A549 (cell line): Measurements from ENCODE around the gene FGF4. TPM values are rescaled to one million over a fixed set of nuclear protein-coding genes. Genes with fewer than 3 reads are reported as not detected.

ENCODE experiments used
- ATAC-seq, 2 experiments: fragments of 200-7000 bp in 1 of 2; fragments of >200 bp in 1 of 2; cut with Nextera tagmentation in 1 of 2; cut with Tn5 transposase in 1 of 2; 3 replicates each; pipeline versions ENCODE4 v1.8.0 to v1.9.1; 2018 to 2020; ENCODE audit warnings: mild to moderate bottlenecking in 1 of 2, moderate library complexity in 1 of 2
- CTCF ChIA-PET: fragments of 300-600 bp; sonication (Branson Sonifier 250); formaldehyde crosslinking; extraction: SDS; loops from one replicate; lab custom pipeline; 2021; ENCODE audit warnings: antibody characterized with exemption, inconsistent platforms; lab: Yijun Ruan, JAX
- POLR2A ChIA-PET: fragments of 350-600 bp; formaldehyde crosslinking; extraction: SDS; loops from one replicate; lab custom pipeline; 2021; ENCODE audit warnings: antibody characterized with exemption, inconsistent platforms; lab: Yijun Ruan, JAX
- DNase-seq, 2 experiments: peaks; one replicate each; pipeline versions ENCODE4 v3.0.0 to v3.0.0-alpha.2; 2011 to 2016; ENCODE audit warnings: low read depth in 1 of 2, low spot score in 1 of 2
- FAIRE-seq: peaks from 2 replicates; lab custom pipeline; 2011; peaks lifted over from hg19 to GRCh38; lab: Jason Lieb, UNC
- H3K27ac ChIP-seq, 2 experiments: fragments of >200 bp; sonication (Bioruptor Twin); formaldehyde crosslinking; 3 replicates each; pipeline ENCODE4 v1.5.1; 2016 to 2017
- H3K4me1 ChIP-seq: fragments of >200 bp; sonication (Bioruptor Twin); formaldehyde crosslinking; 3 replicates; pipeline ENCODE4 v1.6.1; 2016
- H3K4me2 ChIP-seq: fragments of >200 bp; sonication (Bioruptor Twin); formaldehyde crosslinking; 3 replicates; pipeline ENCODE4 v1.6.1; 2016
- H3K4me3 ChIP-seq: fragments of >200 bp; sonication (Bioruptor Twin); formaldehyde crosslinking; 3 replicates; pipeline ENCODE4 v1.5.1; 2016
- H3K9me3 ChIP-seq: fragments of >200 bp; sonication (Bioruptor Twin); formaldehyde crosslinking; 3 replicates; pipeline ENCODE4 v1.6.1; 2016
- ATOH8 ChIP-seq: fragments of 250-450 bp; sonication (Bioruptor Pico); IDR thresholded peaks from 2 replicates; pipeline ENCODE4 v1.5.0; 2020; ENCODE audit warnings: low read depth, mild to moderate bottlenecking, moderate library complexity
- CBX2 ChIP-seq: fragments of 200-600 bp; sonication (generic); IDR thresholded peaks from 2 replicates; pipeline ENCODE4 v1.6.1; 2016; ENCODE audit warnings: low read depth, mild to moderate bottlenecking, borderline replicate concordance
- CBX8 ChIP-seq: fragments of 200-600 bp; sonication (generic); IDR thresholded peaks from 2 replicates; pipeline ENCODE4 v1.6.1; 2016
- CEBPB ChIP-seq, 2 experiments: fragments of >200 bp in 1 of 2; sonication (Bioruptor Twin) in 1 of 2; formaldehyde crosslinking in 1 of 2; IDR thresholded peaks; 2 replicates each; pipeline ENCODE4 v1.6.1; 2012 to 2016
- CHD4 ChIP-seq: fragments of 200-600 bp; sonication (generic); IDR thresholded peaks from 2 replicates; pipeline ENCODE4 v1.6.1; 2016; ENCODE audit warnings: antibody characterized with exemption, mild to moderate bottlenecking, borderline replicate concordance
- E2F6 ChIP-seq: IDR thresholded peaks from 2 replicates; pipeline ENCODE4 v1.6.1; 2012; ENCODE audit warnings: low read depth, borderline replicate concordance
- EHF ChIP-seq: fragments of 250-450 bp; sonication (Bioruptor Pico); IDR thresholded peaks from 2 replicates; pipeline ENCODE4 v1.5.0; 2020; ENCODE audit warnings: mild to moderate bottlenecking
- EHMT2 ChIP-seq: fragments of 200-600 bp; sonication (generic); IDR thresholded peaks from 2 replicates; pipeline ENCODE4 v1.6.1; 2016; ENCODE audit warnings: antibody characterized with exemption, low read depth, mild to moderate bottlenecking, moderate library complexity
- EP300 ChIP-seq, 2 experiments: fragments of >200 bp; sonication (Bioruptor Twin); formaldehyde crosslinking; IDR thresholded peaks; 2 replicates in 1 of 2; 3 replicates in 1 of 2; pipeline ENCODE4 v1.6.1; 2016 to 2017
- FOSB ChIP-seq: fragments of 250-450 bp; sonication (Bioruptor Pico); IDR thresholded peaks from 2 replicates; pipeline ENCODE4 v1.5.0; 2020; ENCODE audit warnings: mild to moderate bottlenecking, moderate library complexity
- FOSL2 ChIP-seq, 2 experiments: fragments of 450-650 bp in 1 of 2; fragments of >200 bp in 1 of 2; sonication (Bioruptor Twin) in 1 of 2; formaldehyde crosslinking; IDR thresholded peaks; 2 replicates each; pipeline versions ENCODE4 v1.5.0 to v1.6.1; 2016 to 2020; ENCODE audit warnings: mild to moderate bottlenecking in 1 of 2, moderate library complexity in 1 of 2
- FOXS1 ChIP-seq: fragments of 250-450 bp; sonication (Bioruptor Pico); IDR thresholded peaks from 2 replicates; pipeline ENCODE4 v1.5.0; 2020; ENCODE audit warnings: mild to moderate bottlenecking, moderate library complexity
- HDAC2 ChIP-seq: fragments of 200-600 bp; sonication (generic); IDR thresholded peaks from 2 replicates; pipeline ENCODE4 v1.6.1; 2016
- HOXB5 ChIP-seq: fragments of 250-450 bp; sonication (Bioruptor Pico); IDR thresholded peaks from 2 replicates; pipeline ENCODE4 v1.5.0; 2020; ENCODE audit warnings: mild to moderate bottlenecking, moderate library complexity
- KDM5A ChIP-seq: fragments of 200-600 bp; sonication (generic); IDR thresholded peaks from 2 replicates; pipeline ENCODE4 v1.6.1; 2016; ENCODE audit warnings: antibody characterized with exemption, mild to moderate bottlenecking
- MAFK ChIP-seq: fragments of 450-650 bp; IDR thresholded peaks from 2 replicates; pipeline ENCODE4 v1.6.1; 2014; ENCODE audit not compliant: partially characterized antibody
- MAX ChIP-seq: IDR thresholded peaks from 2 replicates; pipeline ENCODE4 v1.6.1; 2012
- MYC ChIP-seq: IDR thresholded peaks from 2 replicates; pipeline ENCODE4 v1.6.1; 2012; ENCODE audit warnings: mild to moderate bottlenecking, inconsistent platforms, low read length, improper control_type of control experiment, borderline replicate concordance
- NFE2L2 ChIP-seq: fragments of 150-350 bp; conservative IDR thresholded peaks from 2 replicates; pipeline ENCODE4 v1.6.1; 2014; ENCODE audit warnings: low read length
- NR3C1 ChIP-seq: fragments of >200 bp; sonication (Bioruptor Twin); formaldehyde crosslinking; IDR thresholded peaks from 3 replicates; pipeline ENCODE4 v1.6.1; 2017
- PBX3 ChIP-seq: IDR thresholded peaks from 2 replicates; pipeline ENCODE4 v1.6.1; 2012
- PHF8 ChIP-seq: fragments of 200-600 bp; sonication (generic); IDR thresholded peaks from 2 replicates; pipeline ENCODE4 v1.6.1; 2016; ENCODE audit warnings: low read depth, mild to moderate bottlenecking, antibody characterized with exemption, moderate library complexity, borderline replicate concordance
- POLR2A ChIP-seq: IDR thresholded peaks from 2 replicates; pipeline ENCODE4 v1.6.1; 2012; ENCODE audit warnings: mild to moderate bottlenecking, low read length
- RFX5 ChIP-seq: fragments of 450-650 bp; IDR thresholded peaks from 2 replicates; pipeline ENCODE4 v1.7.1; 2014; ENCODE audit warnings: antibody characterized with exemption, mild to moderate bottlenecking, moderate library complexity
- SMC3 ChIP-seq: fragments of >200 bp; sonication (Bioruptor Twin); formaldehyde crosslinking; IDR thresholded peaks from 3 replicates; pipeline ENCODE4 v1.6.1; 2018; ENCODE audit warnings: inconsistent platforms
- TFCP2L1 ChIP-seq: fragments of 250-450 bp; sonication (Bioruptor Pico); IDR thresholded peaks from 2 replicates; pipeline ENCODE4 v1.5.0; 2021; ENCODE audit warnings: mild to moderate bottlenecking
- TP53 ChIP-seq: fragments of 250-450 bp; sonication (Bioruptor Pico); IDR thresholded peaks from 2 replicates; pipeline ENCODE4 v1.5.0; 2021; ENCODE audit warnings: mild to moderate bottlenecking, moderate library complexity
- WGBS: methylation state at CpG from one replicate; pipeline ENCODE4 v1.1.6; 2017; ENCODE audit errors: missing lambda C conversion rate; 5-methylcytosine and 5-hydroxymethylcytosine counted together
- polyA plus RNA-seq, 4 experiments: library from polyadenylated mRNA; depleted of rRNA in 3 of 4; stranded (reverse); fragments of >200 nt; fragmentation: RNase III in 1 of 4; extraction: RNeasy Plus Mini Kit Qiagen cat#74134 plus additional on column Dnase treatment in 1 of 4; gene quantifications; 2 replicates in 3 of 4; 3 replicates in 1 of 4; pipeline ENCODE4 v1.2.3, GENCODE V29; 2011 to 2017

FGF4 gene
- polyA plus RNA-seq, 2 of the 4 experiments (the other 2 are of a cell fraction), result not detected

GRCh38 chr11:69811431-69811830, 36.3 kb upstream of the FGF4 start (continued):
- TF ChIP-seq ATOH8 (CRISPR knock-in tag) (no peak), KDM5A (no peak)

GRCh38 chr11:69810289-69811118, 35.4 kb upstream of the FGF4 start:
- ChIA-PET POLR2A (no interaction called here), CTCF (interaction anchor here (0.7 to 1.2 kb wide), 3 partner anchors 9 to 13 kb away, joined by 3 to 4 read pairs (median 3); no protein-coding TSS in a partner anchor)
- no peak overlapping the region for H3K4me3 ChIP-seq
- no peaks in the 10 kb centered on the region for H3K9me3 ChIP-seq
- no peak overlapping the region for H3K4me2 ChIP-seq
- WGBS, result 75% methylated on average over 32 of the region's 39 CpGs
- no peak for TF ChIP-seq EP300 (IDR thresholded peaks at IDR 0.05)
- TF ChIP-seq MAFK, result no peak
- TF ChIP-seq FOSL2 (IDR thresholded peaks at IDR 0.05), result no peak
- TF ChIP-seq FOSL2 (CRISPR knock-in tag; IDR thresholded peaks at IDR 0.05), result no peak
- no peak for TF ChIP-seq E2F6
- TF ChIP-seq HOXB5 (CRISPR knock-in tag), result no peak
- no peak for TF ChIP-seq PHF8
- TF ChIP-seq EHF (CRISPR knock-in tag), result no peak
- TF ChIP-seq PBX3, result no peak
- no peak for TF ChIP-seq TP53 (CRISPR knock-in tag)
- no peak for TF ChIP-seq SMC3
- TF ChIP-seq TFCP2L1 (CRISPR knock-in tag), result no peak
- no peak for TF ChIP-seq RFX5
- no peak for TF ChIP-seq CBX2
- TF ChIP-seq MYC, result no peak
- no peak for TF ChIP-seq MAX
- TF ChIP-seq FOSB (CRISPR knock-in tag), result no peak
- no peak for TF ChIP-seq NFE2L2
- TF ChIP-seq EHMT2, result no peak
- H3K4me1 ChIP-seq, result no peaks in the 10 kb centered on the region
- no peak overlapping the region for H3K27ac ChIP-seq
- FAIRE-seq (no peak), ATAC-seq (no peak), DNase-seq (no peak)

GRCh38 chr11:69808667-69809086, 33.5 kb upstream of the FGF4 start:
- no peak overlapping the region for H3K27ac ChIP-seq
- H3K4me3 ChIP-seq, result no peak overlapping the region
- ChIA-PET POLR2A (no interaction called here), CTCF (interaction anchor here (0.9 to 1.4 kb wide), 2 partner anchors 9 to 79 kb away, joined by 3 read pairs; no protein-coding TSS in a partner anchor)
- TF ChIP-seq CBX8, result no peak
- no peak for TF ChIP-seq CEBPB (IDR thresholded peaks at IDR 0.05)
- TF ChIP-seq EP300 (IDR thresholded peaks at IDR 0.05), result no peak
- TF ChIP-seq NR3C1, result no peak
- no peak for TF ChIP-seq CHD4
- no peak for TF ChIP-seq EHMT2
- no peak for TF ChIP-seq PHF8
- no peak for TF ChIP-seq FOXS1 (CRISPR knock-in tag)
- no peak for TF ChIP-seq HDAC2
- no peak for TF ChIP-seq EHF (CRISPR knock-in tag)
- TF ChIP-seq POLR2A, result no peak
- ATAC-seq (peak in 1 of 2 experiments; percentile 35; a peak in 2 of 6 replicates), DNase-seq (no peak), FAIRE-seq (no peak)
- H3K9me3 ChIP-seq, result no peaks in the 10 kb centered on the region
- WGBS, result 33% methylated on average over 7 of the region's 7 CpGs
- H3K4me1 ChIP-seq, result no peaks in the 10 kb centered on the region
- H3K4me2 ChIP-seq, result no peak overlapping the region
